ENCODE data around the gene TGM4. TPM values are rescaled to one million over a fixed set of nuclear protein-coding genes. Genes with fewer than 3 reads are reported as not detected.

The TGM4 gene
- total and polyA plus RNA-seq, 9 of the 15 experiments (the other 6 are each of a cell fraction or from before 2014, with no cell fraction given) = not detected

DNA sequence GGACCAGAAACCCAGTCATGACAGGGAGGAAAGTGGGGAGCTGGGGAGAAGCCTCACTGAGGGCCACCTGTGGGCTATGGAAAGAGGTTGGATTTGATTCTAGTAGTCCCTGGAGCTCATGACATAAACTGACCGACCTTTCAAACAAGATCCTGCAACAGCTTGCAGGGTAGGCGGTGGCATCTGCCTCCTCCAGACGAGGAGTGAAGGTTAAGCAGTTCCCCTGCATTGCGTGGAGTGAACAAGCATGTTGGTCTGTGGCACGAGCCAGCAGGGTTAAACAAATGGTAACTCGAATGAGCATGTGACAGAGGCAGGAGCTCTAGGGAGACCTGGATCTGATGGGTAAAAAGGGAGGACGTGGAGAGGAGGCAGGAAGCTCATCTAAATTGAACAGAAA is 12.7 kb downstream of the TGM4 start:
- Histone ChIP-seq H2AFZ (ENCODE audit: low read depth, low read length) (0 out of 2 replicates have a peak overlapping the region, but pooled peaks have one; percentile 13), H3K79me2 (ENCODE audit: control insufficient read depth, insufficient read depth, low read length) (no peaks in the 10 kb centered on the region), H3K27me3 (ENCODE audit: control insufficient read depth in 2 of 2, insufficient read depth in 2 of 2, low read length in 2 of 2) (peaks cover 32 to 58% of the 10 kb centered on the region in 2 experiments), H3K36me3 (ENCODE audit: control insufficient read depth, insufficient read depth, low read length) (no peaks in the 10 kb centered on the region), H3K9me1 (ENCODE audit: control insufficient read depth, insufficient read depth, low read length) (no peaks in the 10 kb centered on the region), H3K9me3 (replicated peaks; ENCODE audit: control insufficient read depth, insufficient read depth, low read depth, low read length) (no peaks in the 10 kb centered on the region), H3K27ac (ENCODE audit: extremely low read depth, low read depth, low read length) (no peak overlapping the region), H3K4me2 (ENCODE audit: insufficient read depth, low read length) (no peak overlapping the region), H4K20me1 (replicated peaks; ENCODE audit: control insufficient read depth, insufficient read depth, low read length) (peaks cover 5% of the 10 kb centered on the region; the same call in 1 of the 2 replicates), H3K4me3 (no peak overlapping the region), H3K4me1 (replicated peaks in 1 of 2; ENCODE audit: control insufficient read depth in 2 of 2, insufficient read depth in 2 of 2, low read length in 2 of 2) (no peaks in the 10 kb centered on the region), H3K9ac (ENCODE audit: insufficient read depth in 1 of 2, low read depth in 2 of 2, low read length in 2 of 2) (no peak overlapping the region; a peak in 1 of 4 replicates)
- WGBS (ENCODE audit: insufficient coverage, low coverage, missing lambda C conversion rate) = under 1% methylated on average over 7 of the region's 7 CpGs
- BruUV-seq (replicated peaks) = no TSS peak
- CTCF ChIA-PET (ENCODE audit: low intra/inter-chr PET ratio) = no interaction called here
- FAIRE-seq (no peak), DNase-seq (ENCODE audit: extremely low read depth in 1 of 4, low spot score in 3 of 4) (no peak), ATAC-seq (no peak; the same call in 2 of the 3 replicates)
- in situ Hi-C loops (cut with MboI) (no loop called here), intact Hi-C loops (cut with micrococcal nuclease) (no loop called here)
- POLR2A ChIA-PET = interaction anchor here (1.0 kb wide), 2 partner anchors 9 to 17 kb away, joined by 4 to 5 read pairs; no protein-coding TSS in a partner anchor
- TF ChIP-seq, protein P1, sequence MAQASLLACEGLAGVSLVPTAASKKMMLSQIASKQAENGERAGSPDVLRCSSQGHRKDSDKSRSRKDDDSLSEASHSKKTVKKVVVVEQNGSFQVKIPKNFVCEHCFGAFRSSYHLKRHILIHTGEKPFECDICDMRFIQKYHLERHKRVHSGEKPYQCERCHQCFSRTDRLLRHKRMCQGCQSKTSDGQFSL (CRISPR knock-in tag; IDR thresholded peaks at IDR 0.05) = no peak
- TF ChIP-seq, protein P1 (tag; IDR thresholded peaks at IDR 0.05) = no peak
- TF ChIP-seq RBM34 (IDR thresholded peaks at IDR 0.05; ENCODE audit: borderline replicate concordance, insufficient read depth, low read length) (no peak), ZNF707 (CRISPR knock-in tag; conservative IDR thresholded peaks at IDR 0.05) (no peak), RBFOX2 (IDR thresholded peaks at IDR 0.05; ENCODE audit: low read depth, low read length) (no peak), FOXK1 (CRISPR knock-in tag; IDR thresholded peaks at IDR 0.05; ENCODE audit: borderline replicate concordance) (no peak), CREM (IDR thresholded peaks at IDR 0.05; ENCODE audit: low read depth) (no peak), POLR3A (IDR thresholded peaks at IDR 0.05; ENCODE audit: borderline replicate concordance, extremely low read depth, insufficient read depth, insufficient read length) (no peak), ZBTB8A (IDR thresholded peaks at IDR 0.05; ENCODE audit: partially characterized antibody) (no peak), ZNF263 (CRISPR knock-in tag; IDR thresholded peaks at IDR 0.05; ENCODE audit: borderline replicate concordance) (no peak)
- TF ChIP-seq, protein P2, sequence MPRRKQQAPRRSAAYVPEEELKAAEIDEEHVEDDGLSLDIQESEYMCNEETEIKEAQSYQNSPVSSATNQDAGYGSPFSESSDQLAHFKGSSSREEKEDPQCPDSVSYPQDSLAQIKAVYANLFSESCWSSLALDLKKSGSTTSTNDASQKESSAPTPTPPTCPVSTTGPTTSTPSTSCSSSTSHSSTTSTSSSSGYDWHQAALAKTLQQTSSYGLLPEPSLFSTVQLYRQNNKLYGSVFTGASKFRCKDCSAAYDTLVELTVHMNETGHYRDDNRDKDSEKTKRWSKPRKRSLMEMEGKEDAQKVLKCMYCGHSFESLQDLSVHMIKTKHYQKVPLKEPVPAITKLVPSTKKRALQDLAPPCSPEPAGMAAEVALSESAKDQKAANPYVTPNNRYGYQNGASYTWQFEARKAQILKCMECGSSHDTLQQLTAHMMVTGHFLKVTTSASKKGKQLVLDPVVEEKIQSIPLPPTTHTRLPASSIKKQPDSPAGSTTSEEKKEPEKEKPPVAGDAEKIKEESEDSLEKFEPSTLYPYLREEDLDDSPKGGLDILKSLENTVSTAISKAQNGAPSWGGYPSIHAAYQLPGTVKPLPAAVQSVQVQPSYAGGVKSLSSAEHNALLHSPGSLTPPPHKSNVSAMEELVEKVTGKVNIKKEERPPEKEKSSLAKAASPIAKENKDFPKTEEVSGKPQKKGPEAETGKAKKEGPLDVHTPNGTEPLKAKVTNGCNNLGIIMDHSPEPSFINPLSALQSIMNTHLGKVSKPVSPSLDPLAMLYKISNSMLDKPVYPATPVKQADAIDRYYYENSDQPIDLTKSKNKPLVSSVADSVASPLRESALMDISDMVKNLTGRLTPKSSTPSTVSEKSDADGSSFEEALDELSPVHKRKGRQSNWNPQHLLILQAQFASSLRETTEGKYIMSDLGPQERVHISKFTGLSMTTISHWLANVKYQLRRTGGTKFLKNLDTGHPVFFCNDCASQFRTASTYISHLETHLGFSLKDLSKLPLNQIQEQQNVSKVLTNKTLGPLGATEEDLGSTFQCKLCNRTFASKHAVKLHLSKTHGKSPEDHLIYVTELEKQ (CRISPR knock-in tag; IDR thresholded peaks at IDR 0.05) = no peak
- TF ChIP-seq, protein P3, sequence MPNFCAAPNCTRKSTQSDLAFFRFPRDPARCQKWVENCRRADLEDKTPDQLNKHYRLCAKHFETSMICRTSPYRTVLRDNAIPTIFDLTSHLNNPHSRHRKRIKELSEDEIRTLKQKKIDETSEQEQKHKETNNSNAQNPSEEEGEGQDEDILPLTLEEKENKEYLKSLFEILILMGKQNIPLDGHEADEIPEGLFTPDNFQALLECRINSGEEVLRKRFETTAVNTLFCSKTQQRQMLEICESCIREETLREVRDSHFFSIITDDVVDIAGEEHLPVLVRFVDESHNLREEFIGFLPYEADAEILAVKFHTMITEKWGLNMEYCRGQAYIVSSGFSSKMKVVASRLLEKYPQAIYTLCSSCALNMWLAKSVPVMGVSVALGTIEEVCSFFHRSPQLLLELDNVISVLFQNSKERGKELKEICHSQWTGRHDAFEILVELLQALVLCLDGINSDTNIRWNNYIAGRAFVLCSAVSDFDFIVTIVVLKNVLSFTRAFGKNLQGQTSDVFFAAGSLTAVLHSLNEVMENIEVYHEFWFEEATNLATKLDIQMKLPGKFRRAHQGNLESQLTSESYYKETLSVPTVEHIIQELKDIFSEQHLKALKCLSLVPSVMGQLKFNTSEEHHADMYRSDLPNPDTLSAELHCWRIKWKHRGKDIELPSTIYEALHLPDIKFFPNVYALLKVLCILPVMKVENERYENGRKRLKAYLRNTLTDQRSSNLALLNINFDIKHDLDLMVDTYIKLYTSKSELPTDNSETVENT (CRISPR knock-in tag; IDR thresholded peaks at IDR 0.05) = no peak
- TF ChIP-seq, protein P4, sequence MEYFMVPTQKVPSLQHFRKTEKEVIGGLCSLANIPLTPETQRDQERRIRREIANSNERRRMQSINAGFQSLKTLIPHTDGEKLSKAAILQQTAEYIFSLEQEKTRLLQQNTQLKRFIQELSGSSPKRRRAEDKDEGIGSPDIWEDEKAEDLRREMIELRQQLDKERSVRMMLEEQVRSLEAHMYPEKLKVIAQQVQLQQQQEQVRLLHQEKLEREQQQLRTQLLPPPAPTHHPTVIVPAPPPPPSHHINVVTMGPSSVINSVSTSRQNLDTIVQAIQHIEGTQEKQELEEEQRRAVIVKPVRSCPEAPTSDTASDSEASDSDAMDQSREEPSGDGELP (CRISPR knock-in tag; IDR thresholded peaks at IDR 0.05; ENCODE audit: borderline replicate concordance) = no peak
- TF ChIP-seq, protein P5, sequence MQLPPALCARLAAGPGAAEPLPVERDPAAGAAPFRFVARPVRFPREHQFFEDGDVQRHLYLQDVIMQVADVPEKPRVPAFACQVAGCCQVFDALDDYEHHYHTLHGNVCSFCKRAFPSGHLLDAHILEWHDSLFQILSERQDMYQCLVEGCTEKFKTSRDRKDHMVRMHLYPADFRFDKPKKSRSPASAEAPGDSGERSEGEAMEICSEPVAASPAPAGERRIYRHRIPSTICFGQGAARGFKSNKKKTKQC (CRISPR knock-in tag; IDR thresholded peaks at IDR 0.05) = no peak
